GM12872 (cell line): ENCODE data around the gene SIRT5.

ENCODE experiments used
- CTCF ChIP-seq: IDR thresholded peaks from 3 replicates; pipeline ENCODE4 v1.5.1; 2011; ENCODE audit warnings: low read depth, mild to moderate bottlenecking, low read length, moderate library complexity; ENCODE audit not compliant: insufficient read depth

SIRT5 gene

GRCh38 chr6:13600036-13600435, 25.6 kb downstream of the SIRT5 start:
- no peak for TF ChIP-seq CTCF

- TF ChIP-seq CTCF, result no peak
Observed at GRCh38 chr6:13604135-13604534, 29.7 kb downstream of the SIRT5 start.

GRCh38 chr6:13604546-13605416, 30.4 kb downstream of the SIRT5 start:
- no peak for TF ChIP-seq CTCF

GRCh38 chr6:13605634-13606033, 31.2 kb downstream of the SIRT5 start:
- no peak for TF ChIP-seq CTCF

- no peak for TF ChIP-seq CTCF
Observed at GRCh38 chr6:13611715-13612114, 37.3 kb downstream of the SIRT5 start.

GRCh38 chr6:13613029-13613594, 38.7 kb downstream of the SIRT5 start:
- TF ChIP-seq CTCF, result no peak

GRCh38 chr6:13614126-13614925, 39.9 kb downstream of the SIRT5 start:
- no peak for TF ChIP-seq CTCF
